HG02884 (cell line): ENCODE data around the gene SUDS3.
A peak's percentile ranks its signal among the peaks of the same experiment; 100 is the strongest.
"Not testable (repeated sequence)": the region's sequence is repeated elsewhere in the genome, so short reads cannot be mapped to it uniquely, and the experiment has no call there.

ENCODE experiments used
- ATAC-seq: cut with Tn5 transposase; IDR thresholded peaks from one replicate; pipeline ENCODE4 v1.9.1; 2021; ENCODE audit warnings: mild to moderate bottlenecking, moderate library complexity; ENCODE audit not compliant: unreplicated experiment

SUDS3 gene, protein sequence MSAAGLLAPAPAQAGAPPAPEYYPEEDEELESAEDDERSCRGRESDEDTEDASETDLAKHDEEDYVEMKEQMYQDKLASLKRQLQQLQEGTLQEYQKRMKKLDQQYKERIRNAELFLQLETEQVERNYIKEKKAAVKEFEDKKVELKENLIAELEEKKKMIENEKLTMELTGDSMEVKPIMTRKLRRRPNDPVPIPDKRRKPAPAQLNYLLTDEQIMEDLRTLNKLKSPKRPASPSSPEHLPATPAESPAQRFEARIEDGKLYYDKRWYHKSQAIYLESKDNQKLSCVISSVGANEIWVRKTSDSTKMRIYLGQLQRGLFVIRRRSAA

DNA sequence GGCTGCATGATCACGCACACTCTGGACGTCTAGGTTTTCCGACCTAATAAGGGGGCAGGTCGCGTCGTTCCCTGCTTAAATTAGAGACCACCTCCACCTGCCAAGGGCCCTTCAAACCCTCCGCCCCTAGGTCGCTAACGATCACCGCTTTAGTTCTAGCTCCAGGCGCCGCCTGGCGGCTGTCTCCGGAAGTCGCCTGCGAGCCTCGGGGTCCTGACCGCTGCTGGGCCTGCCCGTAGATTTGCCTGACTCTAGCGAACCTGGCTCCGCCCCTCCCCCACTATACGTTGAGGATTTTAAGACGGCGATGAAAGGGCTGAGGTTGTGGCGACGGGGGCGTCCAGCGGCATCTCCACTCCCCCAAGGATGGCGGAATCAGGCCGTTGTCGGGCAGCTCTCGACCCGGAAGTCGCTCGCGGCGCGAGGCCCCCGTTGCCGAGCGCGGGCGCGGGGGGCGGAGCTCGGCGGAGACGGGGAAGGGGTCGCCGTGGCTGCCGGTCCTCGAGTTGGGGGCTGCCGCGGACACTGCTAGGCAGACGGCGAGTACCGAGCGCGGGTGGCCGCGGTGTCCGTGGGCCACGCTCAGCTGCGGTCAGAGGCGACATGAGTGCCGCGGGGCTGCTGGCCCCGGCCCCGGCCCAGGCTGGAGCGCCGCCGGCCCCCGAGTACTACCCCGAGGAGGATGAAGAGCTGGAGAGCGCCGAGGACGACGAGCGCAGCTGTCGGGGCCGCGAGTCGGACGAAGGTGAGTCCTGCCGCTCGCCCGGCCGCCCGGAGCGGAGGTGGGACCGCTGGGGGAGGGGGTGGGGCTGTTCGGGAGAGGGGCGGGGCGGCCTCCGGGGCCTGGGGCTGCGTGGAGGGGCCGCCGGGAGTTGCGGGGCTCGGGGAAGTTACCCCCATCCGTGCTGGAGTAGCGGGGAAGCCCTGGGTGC, at the start of gene SUDS3:
Gene SUDS3 (plus strand): TSS at position 467 of the 932 bp plus-strand sequence. CDS start 137 bp downstream, at position 604.
- no peak for ATAC-seq

DNA sequence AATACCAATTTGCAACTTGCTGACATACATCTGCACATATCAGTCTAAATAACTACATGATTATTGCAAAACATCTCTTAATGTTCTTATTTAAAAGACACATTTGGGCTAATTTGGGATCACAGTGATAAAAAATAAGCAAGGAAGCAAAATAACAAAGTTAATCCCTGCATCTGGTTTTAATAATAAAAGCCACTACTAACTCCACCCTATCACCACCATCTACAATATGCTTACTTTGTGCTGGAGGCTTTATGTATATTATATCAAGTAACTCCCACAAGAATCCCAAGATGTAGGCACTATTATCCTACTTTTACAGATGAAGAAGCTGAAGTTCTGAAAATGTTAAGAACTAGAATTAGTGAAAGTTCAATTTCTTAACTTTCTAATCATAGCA, 49.4 kb upstream of the SUDS3 start:
- ATAC-seq: no peak

DNA sequence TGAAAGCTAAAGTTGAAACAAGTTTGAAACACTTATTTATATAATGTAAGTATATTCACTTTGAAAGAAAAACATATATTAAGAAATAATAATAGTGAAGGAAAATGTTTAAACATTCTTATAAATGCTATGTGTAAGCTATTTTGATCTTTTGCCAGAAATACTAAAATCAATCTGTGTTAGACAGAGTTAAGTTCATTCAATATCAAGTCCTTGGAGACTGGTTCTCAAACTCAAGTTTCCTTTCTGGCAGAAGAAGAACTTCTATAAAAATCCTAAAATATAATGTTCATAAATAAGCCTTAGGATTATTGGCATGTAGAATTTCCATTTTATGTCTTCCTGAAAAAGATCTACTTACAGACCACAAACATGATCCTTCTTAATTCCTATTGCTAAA, 49.0 kb upstream of the SUDS3 start:
- no peak for ATAC-seq

DNA sequence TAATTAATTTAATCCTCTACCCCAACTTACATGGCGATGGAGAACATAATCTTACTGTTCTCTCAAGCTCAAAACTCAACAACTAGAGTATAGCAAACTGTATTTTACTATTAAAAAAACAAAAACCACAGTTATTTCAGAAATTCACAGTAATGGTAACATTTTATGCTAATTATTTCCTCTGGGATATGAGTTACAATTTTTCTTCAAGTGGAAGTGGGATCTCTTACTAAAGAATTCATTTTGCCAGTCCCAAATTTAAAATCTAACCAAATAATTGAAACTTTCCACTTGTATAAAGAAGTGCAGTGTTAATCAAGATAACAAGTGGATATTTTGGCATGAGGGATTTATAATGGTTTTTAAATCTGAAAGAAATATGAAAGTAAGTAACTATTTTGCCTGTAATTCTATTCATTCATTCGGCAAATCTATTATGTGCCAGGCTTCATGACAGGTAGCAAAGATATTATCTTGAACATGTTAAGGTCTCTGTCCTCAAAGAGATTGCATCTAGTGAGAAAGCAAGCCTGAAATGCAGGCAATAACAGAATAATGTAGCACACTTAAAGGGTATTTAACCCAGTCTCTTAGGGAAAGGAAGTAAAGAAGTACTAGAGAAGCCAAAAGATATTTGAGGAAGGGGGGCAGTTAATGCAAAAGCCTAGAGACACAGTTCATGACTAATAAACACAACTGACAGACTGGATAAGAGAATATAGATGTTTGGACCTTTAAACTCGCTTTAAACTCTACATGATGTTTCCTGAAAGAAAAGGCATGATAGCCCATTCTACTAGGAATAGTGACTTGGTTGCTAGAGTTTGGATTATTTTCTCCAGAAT, 47.6 kb upstream of the SUDS3 start:
- no peak for ATAC-seq

DNA sequence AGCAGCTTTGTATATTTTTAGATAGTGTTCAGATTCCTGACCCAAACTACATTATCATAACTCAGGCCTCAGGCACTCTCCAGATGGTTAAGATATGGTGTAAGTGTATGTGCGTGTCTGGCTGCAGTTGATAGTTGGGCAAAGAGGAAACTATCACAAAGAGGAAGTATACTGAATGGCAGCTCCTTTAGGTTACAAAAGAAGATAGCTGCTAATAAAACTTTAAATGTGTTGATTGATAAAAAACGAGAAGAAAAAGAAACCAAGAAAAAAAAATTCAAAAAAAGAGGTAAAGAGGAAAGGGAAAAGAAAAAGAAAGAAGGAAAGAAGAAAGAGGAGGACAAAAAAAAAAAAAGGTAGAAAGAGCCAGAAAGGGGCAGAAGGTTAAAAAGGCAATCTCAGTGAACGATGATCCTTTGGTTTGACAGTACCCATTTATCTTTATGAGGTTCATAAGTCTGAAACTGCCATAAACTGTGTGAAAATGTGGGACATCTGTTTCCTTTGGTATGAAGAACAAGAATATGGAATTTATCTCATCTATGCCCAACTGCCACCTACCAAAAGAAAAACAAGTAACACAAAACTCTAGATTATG, 45.8 kb upstream of the SUDS3 start:
- peak; percentile 85 for ATAC-seq

DNA sequence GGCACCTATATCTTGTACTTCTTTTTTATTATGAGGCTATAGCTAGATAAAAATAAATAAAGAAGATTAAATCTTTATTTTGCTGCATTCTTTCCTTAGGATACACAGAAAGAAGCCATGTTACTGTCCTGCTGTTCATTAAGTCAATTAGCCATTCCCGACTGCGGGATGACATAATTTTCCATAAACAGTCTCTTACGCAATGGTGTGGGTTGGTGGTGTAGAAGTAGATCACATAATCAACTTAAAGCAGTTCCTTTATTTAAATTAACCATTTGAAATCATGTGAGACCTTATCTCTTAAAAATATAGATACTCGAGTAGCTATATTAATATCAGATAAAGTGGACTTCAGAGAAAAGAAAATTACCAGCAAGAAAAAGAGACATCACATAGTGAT, 43.8 kb upstream of the SUDS3 start:
- ATAC-seq: no peak

DNA sequence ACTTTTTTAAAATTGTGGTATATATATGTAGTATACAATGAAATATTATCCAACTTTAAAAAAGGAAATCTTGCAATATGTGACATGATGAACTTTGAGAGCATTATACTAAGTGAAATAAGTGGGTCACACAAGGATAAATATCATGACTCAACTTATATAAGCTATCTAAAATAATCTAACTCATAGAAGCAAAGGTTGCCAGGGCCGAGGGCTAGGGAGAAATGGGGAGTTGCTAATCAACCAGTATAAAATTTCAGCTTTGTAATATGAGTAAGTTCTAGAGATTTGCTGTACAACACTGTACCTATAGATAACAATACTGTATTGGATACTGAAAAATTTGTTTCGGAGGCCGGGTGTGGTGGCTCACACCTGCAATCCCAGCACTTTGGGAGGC, 42.1 kb upstream of the SUDS3 start:
- no peak for ATAC-seq

DNA sequence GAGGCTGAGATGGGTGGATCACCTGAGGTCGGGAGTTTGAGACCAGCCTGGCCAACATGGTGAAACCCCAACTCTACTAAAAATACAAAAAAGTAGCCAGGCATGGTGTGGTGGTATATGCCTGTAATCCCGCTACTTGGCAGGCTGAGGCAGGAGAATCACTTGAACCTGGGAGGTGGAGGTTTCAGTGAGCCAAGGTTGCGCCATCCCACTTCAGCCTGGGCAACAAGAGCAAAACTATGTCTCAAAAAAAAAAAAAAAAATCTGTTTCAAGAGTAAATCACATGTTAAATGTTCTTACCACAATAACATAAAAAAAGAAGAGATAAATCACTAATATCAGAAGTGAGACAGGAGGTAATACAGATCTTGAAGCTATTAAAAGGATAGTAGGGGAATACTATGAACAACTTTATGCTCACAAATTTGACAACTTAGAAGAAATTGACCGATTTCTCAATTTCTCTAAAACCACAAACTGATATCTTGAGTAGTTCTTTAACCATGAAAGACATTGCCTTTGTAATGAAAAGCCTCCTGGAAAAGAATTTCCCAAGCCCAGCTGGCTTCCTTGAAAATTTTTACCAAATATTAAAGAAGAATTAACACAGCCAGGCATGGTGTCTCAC, 41.3 kb upstream of the SUDS3 start:
- no peak for ATAC-seq

DNA sequence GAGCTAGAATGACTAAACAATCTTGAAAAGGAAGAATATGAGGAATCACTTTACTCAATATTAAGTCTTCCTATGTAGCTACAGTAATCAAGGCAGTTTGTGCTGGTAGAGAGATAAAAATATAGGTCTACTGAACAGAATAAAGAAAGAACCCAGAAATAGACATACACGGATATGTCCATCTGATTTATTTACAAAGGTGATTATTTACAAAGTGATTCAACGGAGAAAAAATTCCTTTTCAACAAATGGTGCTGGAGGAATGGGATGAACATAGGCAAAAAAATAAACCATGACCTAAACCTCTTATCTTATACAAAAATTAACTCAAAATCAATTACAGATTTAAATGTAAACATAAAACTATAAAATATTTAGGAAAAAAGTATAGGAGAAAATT, 40.2 kb upstream of the SUDS3 start:
- no peak for ATAC-seq

DNA sequence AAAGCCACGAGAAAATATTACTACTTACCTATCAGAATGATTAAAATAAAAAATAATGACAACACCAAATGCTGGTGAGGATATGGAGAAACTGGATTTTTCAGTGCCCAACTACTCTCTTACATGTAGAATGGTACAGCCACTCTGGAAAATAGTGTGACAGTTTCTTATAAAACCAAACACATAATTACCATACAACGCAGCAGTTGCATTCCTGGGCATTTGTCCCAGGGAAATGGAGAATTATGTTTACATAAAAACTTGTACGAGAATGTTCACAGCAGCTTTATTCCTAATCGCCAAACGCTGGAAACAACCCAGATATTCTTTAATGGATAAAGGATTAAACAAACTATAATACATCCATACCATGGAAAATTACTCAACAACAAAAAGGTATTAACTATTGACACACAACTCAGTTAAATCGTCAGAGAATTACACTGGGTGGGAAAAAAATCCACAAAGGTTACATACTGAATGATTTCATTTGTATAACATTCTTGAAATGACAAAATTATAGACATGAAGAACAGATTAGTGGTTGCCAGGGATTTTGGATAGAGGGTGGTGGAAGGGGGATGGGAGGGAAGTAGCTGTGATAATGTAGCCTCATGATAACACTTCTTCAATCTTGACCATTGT, 39.0 kb upstream of the SUDS3 start:
- ATAC-seq: no peak

DNA sequence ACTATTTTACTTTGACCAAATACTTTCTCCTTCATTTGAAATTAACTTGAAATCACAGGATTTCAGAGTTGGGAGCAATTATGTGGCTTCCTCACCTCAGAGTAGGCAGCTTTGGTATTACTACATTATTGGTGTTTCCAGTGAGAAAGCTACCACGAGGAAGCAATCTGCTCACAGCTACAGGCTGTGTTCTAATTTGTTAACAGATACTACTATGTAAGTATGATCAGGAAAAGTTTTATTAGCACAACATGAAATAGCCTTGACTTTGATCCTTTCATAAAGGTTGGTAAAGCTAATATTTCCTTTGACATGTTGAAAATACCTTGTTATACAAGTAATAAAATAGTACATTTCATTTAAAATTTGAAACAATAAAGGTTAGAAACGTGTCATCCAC, 34.3 kb upstream of the SUDS3 start:
- no peak for ATAC-seq

DNA sequence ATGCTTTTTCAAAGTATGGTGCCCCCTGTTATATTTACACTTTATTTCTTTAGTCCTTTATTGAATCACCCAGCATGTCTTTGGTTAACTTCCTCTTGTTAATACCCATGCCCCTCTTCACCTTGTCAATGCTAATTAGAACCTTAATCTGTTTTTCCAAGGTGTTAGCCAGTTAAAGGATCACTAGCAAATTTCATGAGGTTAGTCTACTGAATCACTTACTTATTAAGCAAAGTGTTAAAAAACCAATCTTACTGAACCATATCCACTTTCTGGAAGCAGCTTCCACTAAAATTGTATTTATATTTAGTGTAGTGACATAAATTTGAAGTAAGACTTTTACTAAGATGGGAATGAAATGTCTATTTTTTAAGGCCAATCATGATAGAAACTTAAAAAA, 31.5 kb upstream of the SUDS3 start:
- ATAC-seq: no peak

DNA sequence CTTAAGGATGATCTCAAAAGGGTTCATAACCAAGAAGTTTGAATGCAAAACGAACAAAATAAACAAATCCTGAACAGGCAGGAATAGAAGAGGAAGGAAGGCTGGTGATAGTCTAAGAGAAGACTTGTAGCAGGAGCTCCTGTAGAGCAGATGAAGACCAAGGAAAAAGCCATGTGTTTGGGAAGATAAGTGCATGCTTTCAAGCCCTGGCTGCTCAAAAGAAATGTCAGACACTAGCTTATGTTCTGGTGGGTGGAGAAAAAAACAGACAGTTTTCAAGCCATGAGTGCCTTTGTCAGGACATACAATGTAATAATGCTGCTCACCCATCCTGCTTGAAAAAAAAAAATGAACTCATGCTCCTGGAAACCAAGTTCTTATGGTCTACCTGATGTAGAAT, 31.0 kb upstream of the SUDS3 start:
- no peak for ATAC-seq

DNA sequence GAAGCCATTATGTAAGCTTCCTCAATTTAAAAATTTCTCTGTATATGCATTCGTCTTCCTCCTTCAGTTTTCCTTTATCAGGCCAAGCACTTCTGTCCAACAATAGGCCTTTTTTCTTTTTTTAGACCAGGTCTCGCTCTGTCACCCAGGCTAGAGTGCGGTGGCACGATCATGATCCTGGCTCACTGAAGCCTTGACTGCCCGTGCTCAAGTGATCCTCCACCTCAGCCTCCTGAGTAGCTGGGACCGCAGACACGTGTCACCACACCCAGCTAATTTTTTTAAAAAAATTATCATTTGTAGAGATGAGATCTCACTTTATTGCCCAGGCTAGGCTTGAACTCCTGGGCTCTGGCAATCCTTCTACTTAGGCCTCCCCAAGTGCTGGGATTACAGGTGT, 29.5 kb upstream of the SUDS3 start:
- ATAC-seq: peak; percentile 69

DNA sequence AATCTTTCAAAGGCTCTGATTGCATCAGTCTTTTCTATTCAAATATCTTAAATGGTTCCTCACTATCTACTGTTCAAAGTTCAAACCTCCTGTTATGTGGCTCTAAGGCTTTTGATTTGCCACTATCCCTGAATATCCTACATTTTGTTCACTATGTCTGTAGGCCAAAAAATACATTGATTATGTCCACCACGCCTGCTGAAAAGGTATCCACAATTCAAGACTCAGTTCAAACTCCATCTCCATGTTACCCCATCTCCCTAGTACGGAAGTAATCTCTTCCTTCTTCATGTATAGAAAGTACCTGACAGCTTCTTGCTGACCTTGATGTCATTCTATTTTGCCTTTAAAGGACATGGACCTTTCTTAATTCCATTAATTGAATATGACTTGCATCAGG, 28.4 kb upstream of the SUDS3 start:
- ATAC-seq: no peak

DNA sequence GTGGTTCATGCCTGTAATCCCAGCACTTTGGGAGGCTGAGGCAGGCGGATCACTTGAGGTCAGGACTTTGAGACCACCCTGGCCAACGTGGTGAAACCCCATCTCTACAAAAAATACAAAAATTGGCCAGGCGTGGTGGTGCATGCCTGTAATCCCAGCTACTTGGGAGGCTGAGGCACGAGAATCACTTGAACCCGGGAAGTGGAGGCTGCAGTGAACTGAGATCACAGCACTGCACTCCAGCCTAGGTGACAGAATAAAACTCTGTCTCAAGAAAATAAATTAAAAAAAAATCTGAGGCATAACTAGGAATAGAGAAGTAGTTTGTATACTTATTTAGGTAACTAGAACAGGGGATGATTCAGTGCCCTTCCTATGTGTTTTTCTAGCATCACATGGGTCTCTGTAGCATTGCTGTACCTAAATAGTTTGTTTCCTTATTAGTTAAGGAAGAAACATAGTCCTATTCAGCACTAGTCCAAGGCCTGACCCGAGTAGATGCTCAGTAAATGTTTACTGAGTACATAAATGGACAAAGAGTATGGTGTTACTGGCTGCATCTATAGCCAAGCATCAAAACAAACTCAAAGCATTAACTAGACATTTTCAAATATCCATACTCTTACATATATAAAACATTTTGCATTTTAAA, 25.3 kb upstream of the SUDS3 start:
- no peak for ATAC-seq

DNA sequence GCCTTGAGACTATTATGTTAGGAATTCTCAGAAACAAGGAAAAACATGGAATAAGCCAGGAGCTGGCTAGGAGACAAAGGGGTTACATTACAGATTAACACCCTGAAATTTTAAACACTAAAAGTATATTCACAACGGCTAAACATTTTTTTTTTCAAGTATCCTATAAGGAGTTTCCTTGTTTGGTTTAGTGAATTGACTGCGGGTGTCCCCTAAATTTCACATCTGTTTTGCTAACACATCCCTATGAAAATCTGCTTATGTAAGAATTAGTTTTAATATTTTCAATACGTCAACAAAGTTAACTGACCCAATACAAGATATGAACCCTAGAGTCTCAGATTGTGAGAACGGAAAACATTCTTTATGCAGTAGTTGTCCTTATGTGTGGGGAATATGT, 22.6 kb upstream of the SUDS3 start:
- no peak for ATAC-seq

DNA sequence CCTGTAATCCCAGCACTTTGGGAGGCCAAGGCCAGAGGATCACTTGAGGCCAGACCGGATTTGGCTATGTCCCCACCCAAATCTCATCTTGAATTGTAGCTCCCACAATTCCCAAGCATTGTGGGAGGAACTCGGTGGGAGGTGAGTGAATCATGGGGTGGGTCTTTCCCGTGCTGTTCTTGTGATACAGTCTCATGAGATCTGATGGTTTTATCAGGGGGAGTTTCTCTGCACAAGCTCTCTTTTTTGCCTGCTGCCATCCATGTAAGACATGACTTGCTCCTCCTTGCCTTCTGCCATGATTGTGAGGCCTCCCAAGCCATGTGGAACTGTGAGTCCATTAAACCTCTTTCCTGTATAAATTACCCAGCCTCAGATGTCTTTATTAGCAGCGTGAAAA, 21.9 kb upstream of the SUDS3 start:
- ATAC-seq: not testable (repeated sequence)

DNA sequence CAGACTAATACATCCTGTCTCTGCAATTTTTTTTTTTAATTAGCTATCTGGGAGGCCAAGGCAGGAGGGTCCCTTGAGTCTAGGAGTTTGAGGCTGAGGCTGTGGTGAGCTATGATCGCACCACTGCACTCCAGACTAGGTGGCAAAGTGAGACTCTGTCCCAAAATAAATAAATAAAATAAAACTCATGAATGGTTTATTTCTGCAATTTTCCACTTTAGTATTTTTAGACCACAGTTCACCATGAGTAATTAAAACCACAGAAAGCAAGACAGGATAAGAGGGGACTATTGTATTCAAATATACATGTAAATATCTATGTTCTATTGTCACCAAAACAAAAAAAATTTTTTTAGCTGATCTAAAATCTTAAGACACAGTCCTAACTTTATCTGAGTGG, 21.5 kb upstream of the SUDS3 start:
- ATAC-seq: no peak
